Ovary (tissue), 3 donors: ENCODE results near the gene PRPF40A.

Experiments used
- EP300 ChIP-seq: sonication (generic); formaldehyde crosslinking; IDR thresholded peaks from one replicate; pipeline ENCODE4 v1.6.1; 2017; ENCODE audit warnings: antibody characterized with exemption
- POLR2A ChIP-seq: fragments of 450-650 bp; IDR thresholded peaks from one replicate; pipeline ENCODE4 v1.6.1; 2017; ENCODE audit warnings: antibody characterized with exemption, mild to moderate bottlenecking, moderate library complexity
- TF ChIP-seq, protein P1 (sequence below), 3 donors: fragments of 450-650 bp in 2 of 3; fragments of 200-600 bp in 1 of 3; IDR thresholded peaks; one replicate each; pipeline versions ENCODE4 v1.5.1 to v1.8.0; 2016 to 2022; ENCODE audit warnings: antibody characterized with exemption in 3 of 3, mild to moderate bottlenecking in 1 of 3
- donor health status: DM: no; HTN: no; CAD: no.

DNA sequence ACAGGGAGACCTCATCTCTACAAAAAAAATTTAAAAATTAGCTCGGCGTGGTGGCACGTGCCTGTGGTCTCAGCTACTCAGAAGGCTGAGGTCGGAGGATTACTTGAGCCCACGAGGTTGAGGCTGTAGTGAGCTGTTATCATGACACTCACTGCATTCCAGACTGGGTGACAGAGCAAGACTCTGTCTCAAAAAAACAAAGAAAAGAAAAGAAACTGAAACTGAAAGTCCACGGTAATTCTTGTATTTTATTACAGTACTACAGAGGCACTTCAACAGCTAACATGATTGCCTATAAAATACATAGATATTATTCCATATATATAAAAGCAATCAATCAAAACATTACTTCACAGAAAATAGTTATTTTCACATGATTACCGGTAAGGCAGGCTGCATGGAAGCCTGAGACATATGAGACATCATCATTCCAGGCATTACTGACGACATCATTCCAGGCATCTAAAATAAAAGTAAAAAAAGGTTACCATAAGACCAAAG lies 23.1 kb downstream of the PRPF40A start:
- TF ChIP-seq, protein P1, sequence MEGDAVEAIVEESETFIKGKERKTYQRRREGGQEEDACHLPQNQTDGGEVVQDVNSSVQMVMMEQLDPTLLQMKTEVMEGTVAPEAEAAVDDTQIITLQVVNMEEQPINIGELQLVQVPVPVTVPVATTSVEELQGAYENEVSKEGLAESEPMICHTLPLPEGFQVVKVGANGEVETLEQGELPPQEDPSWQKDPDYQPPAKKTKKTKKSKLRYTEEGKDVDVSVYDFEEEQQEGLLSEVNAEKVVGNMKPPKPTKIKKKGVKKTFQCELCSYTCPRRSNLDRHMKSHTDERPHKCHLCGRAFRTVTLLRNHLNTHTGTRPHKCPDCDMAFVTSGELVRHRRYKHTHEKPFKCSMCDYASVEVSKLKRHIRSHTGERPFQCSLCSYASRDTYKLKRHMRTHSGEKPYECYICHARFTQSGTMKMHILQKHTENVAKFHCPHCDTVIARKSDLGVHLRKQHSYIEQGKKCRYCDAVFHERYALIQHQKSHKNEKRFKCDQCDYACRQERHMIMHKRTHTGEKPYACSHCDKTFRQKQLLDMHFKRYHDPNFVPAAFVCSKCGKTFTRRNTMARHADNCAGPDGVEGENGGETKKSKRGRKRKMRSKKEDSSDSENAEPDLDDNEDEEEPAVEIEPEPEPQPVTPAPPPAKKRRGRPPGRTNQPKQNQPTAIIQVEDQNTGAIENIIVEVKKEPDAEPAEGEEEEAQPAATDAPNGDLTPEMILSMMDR (IDR thresholded peaks at IDR 0.05), result no peak
- TF ChIP-seq POLR2A, result no peak
- no peak for TF ChIP-seq EP300
